AG10803 (cell line): ENCODE results near the gene CEBPG.

Experiments
- DNase-seq: peaks from one replicate; pipeline ENCODE4 v3.0.0; 2010; ENCODE audit warnings: low read depth
- H3K4me3 ChIP-seq: 2 replicates; pipeline ENCODE4 v1.5.1; 2011; ENCODE audit warnings: mild to moderate bottlenecking, low read length, control low read depth
- CTCF ChIP-seq: conservative IDR thresholded peaks from 2 replicates; pipeline ENCODE4 v1.5.1; 2011; ENCODE audit warnings: mild to moderate bottlenecking, low read length, control low read depth, inconsistent platforms

The CEBPG gene

GRCh38 chr19:33363476-33363875 lies 10.0 kb upstream of the CEBPG start:
- TF ChIP-seq CTCF, result no peak
- DNase-seq, result no peak
- no peak overlapping the region for H3K4me3 ChIP-seq

- no peak for TF ChIP-seq CTCF
- DNase-seq, result no peak
- H3K4me3 ChIP-seq, result no peak overlapping the region
These were observed 7.8 kb upstream of the CEBPG start for GRCh38 chr19:33365691-33366090.

- H3K4me3 ChIP-seq, result no peak overlapping the region
- no peak for DNase-seq
- no peak for TF ChIP-seq CTCF
These were observed 7.4 kb upstream of the CEBPG start for GRCh38 chr19:33366127-33366526.

GRCh38 chr19:33366897-33367296 lies 6.6 kb upstream of the CEBPG start:
- DNase-seq, result no peak
- no peak for TF ChIP-seq CTCF
- H3K4me3 ChIP-seq, result no peak overlapping the region

GRCh38 chr19:33368074-33368864 lies 5.2 kb upstream of the CEBPG start:
- no peak overlapping the region for H3K4me3 ChIP-seq
- no peak for TF ChIP-seq CTCF
- DNase-seq, result no peak

- TF ChIP-seq CTCF, result no peak
- H3K4me3 ChIP-seq, result no peak overlapping the region
- DNase-seq, result no peak
These were observed 2.7 kb upstream of the CEBPG start for GRCh38 chr19:33370783-33371182.

- H3K4me3 ChIP-seq, result peak overlapping the region; percentile 97
- peak; percentile 44 for DNase-seq
- no peak for TF ChIP-seq CTCF
These were observed 766 bp downstream of the CEBPG start for GRCh38 chr19:33374236-33374714.
